HEK293T (cell line): Measurements from ENCODE around the gene SIRPG.
"Not testable (repeated sequence)": the region's sequence is repeated elsewhere in the genome, so short reads cannot be mapped to it uniquely, and the experiment has no call there.

Source experiments
- CTCF ChIA-PET: fragments of 350-600 bp; formaldehyde crosslinking; extraction: SDS; loops from one replicate; lab custom pipeline; 2021; ENCODE audit warnings: antibody characterized with exemption, inconsistent platforms; lab: Yijun Ruan, JAX
- POLR2A ChIA-PET: fragments of 350-600 bp; formaldehyde crosslinking; extraction: SDS; loops from one replicate; lab custom pipeline; 2020; ENCODE audit warnings: antibody characterized with exemption, inconsistent platforms; lab: Yijun Ruan, JAX
- DNase-seq: peaks from one replicate; pipeline ENCODE4 v3.0.0; 2012; ENCODE audit warnings: mixed read lengths; ENCODE audit errors: extremely low spot score
- ARNT ChIP-seq: fragments of 450-650 bp; IDR thresholded peaks from 2 replicates; pipeline ENCODE4 v1.6.1; 2017; ENCODE audit warnings: mild to moderate bottlenecking
- BHLHE40 ChIP-seq: fragments of 450-650 bp; IDR thresholded peaks from 2 replicates; pipeline ENCODE4 v1.6.1; 2016; ENCODE audit warnings: mild to moderate bottlenecking, moderate library complexity, borderline replicate concordance
- CTBP1 ChIP-seq: fragments of 450-650 bp; IDR thresholded peaks from 2 replicates; pipeline ENCODE4 v1.6.1; 2016; ENCODE audit warnings: borderline replicate concordance
- ELF4 ChIP-seq: fragments of 450-650 bp; IDR thresholded peaks from 2 replicates; pipeline ENCODE4 v1.6.1; 2017; ENCODE audit warnings: antibody characterized with exemption
- FOXA1 ChIP-seq: fragments of 450-650 bp; IDR thresholded peaks from 2 replicates; pipeline ENCODE4 v1.6.1; 2016; ENCODE audit warnings: mild to moderate bottlenecking
- FOXK2 ChIP-seq: fragments of 450-650 bp; IDR thresholded peaks from 2 replicates; pipeline ENCODE4 v1.6.1; 2016; ENCODE audit warnings: mild to moderate bottlenecking
- FOXM1 ChIP-seq: fragments of 450-650 bp; IDR thresholded peaks from 2 replicates; pipeline ENCODE4 v1.6.1; 2017; ENCODE audit warnings: mild to moderate bottlenecking, borderline replicate concordance
- HDGF ChIP-seq: fragments of 450-650 bp; IDR thresholded peaks from 2 replicates; pipeline ENCODE4 v1.6.1; 2017; ENCODE audit warnings: antibody characterized with exemption, borderline replicate concordance
- L3MBTL2 ChIP-seq: fragments of 450-650 bp; conservative IDR thresholded peaks from 2 replicates; pipeline ENCODE4 v1.6.1; 2016; ENCODE audit warnings: mild to moderate bottlenecking
- LEF1 ChIP-seq: fragments of 450-650 bp; IDR thresholded peaks from 2 replicates; pipeline ENCODE4 v1.6.1; 2017; ENCODE audit warnings: mild to moderate bottlenecking, borderline replicate concordance
- NFRKB ChIP-seq: fragments of 450-650 bp; IDR thresholded peaks from 2 replicates; pipeline ENCODE4 v1.6.1; 2016; ENCODE audit warnings: mild to moderate bottlenecking, moderate library complexity
- SP1 ChIP-seq: fragments of 450-650 bp; IDR thresholded peaks from 2 replicates; pipeline ENCODE4 v1.6.1; 2017
- SUZ12 ChIP-seq: fragments of 450-650 bp; IDR thresholded peaks from 2 replicates; pipeline ENCODE4 v1.6.1; 2016; ENCODE audit warnings: mild to moderate bottlenecking
- TARDBP ChIP-seq: fragments of 450-650 bp; IDR thresholded peaks from 2 replicates; pipeline ENCODE4 v1.6.1; 2016
- ZNF384 ChIP-seq: fragments of 450-650 bp; IDR thresholded peaks from 2 replicates; pipeline ENCODE4 v1.6.1; 2016
- TF ChIP-seq, protein P1 (sequence below): fragments of 450-650 bp; IDR thresholded peaks from 2 replicates; pipeline ENCODE4 v1.6.1; 2016

SIRPG gene

DNA sequence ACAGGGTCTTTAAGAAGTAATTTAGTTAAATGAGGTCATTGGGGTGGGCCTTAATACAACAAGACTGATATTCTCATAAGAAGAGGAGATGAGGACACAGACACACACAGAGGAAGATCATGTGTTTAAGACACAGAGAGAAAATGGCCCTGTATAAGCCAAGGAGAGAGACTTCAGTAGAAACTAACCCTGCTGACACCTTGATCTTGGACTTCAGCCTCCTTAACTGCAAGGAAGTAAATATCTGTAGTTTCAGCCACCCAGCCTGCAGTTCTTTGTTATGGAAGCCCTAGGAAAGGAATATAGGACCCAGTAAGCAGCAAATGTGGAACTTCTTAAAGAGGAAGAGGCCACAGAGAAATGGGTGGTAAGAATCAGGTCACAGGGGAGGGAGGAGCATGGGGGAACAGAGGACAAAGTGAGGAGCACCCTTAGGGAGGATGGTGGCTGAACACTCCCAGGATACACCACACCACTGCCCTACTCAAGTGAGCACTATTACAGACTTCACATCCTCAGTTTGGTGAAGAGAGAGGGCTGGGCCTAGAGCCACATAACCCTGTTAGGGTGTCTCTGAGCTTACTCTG, 38.5 kb downstream of the SIRPG start:
- CTCF ChIA-PET = no interaction called here
- POLR2A ChIA-PET = no interaction called here
- no peak for DNase-seq
- TF ChIP-seq FOXM1 (no peak), FOXK2 (no peak), CTBP1 (no peak), FOXA1 (no peak), L3MBTL2 (no peak), BHLHE40 (no peak), NFRKB (no peak), LEF1 (no peak), SP1 (no peak), ARNT (no peak), TARDBP (no peak)

DNA sequence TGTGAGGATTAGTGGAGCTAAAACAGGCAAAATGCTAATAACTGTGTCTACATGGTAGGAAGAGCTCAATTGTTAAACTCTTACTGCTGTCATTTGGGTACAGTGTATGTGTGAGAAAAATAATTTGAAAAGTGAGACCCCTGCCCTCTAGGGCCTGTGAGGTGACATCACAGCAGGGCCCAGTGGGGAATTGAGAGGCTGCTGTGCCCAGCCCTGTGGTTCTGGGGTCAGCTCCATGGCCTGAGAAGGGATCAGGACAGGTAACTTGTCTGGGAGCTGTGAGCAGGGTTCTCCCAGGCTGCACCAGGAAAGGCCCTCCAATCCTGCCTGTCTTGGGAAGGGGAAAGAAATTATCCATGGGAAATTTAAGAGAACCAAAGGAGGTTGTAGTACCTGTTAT, 39.1 kb downstream of the SIRPG start:
- TF ChIP-seq ARNT (no peak), BHLHE40 (no peak), CTBP1 (no peak), HDGF (no peak), ELF4 (no peak), ZNF384 (no peak), FOXM1 (no peak), L3MBTL2 (no peak), NFRKB (no peak), FOXK2 (no peak), TARDBP (no peak), SUZ12 (no peak), SP1 (no peak)
- TF ChIP-seq, protein P1, sequence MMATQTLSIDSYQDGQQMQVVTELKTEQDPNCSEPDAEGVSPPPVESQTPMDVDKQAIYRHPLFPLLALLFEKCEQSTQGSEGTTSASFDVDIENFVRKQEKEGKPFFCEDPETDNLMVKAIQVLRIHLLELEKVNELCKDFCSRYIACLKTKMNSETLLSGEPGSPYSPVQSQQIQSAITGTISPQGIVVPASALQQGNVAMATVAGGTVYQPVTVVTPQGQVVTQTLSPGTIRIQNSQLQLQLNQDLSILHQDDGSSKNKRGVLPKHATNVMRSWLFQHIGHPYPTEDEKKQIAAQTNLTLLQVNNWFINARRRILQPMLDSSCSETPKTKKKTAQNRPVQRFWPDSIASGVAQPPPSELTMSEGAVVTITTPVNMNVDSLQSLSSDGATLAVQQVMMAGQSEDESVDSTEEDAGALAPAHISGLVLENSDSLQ = no peak
- POLR2A ChIA-PET = no interaction called here
- CTCF ChIA-PET = no interaction called here
- DNase-seq = no peak

DNA sequence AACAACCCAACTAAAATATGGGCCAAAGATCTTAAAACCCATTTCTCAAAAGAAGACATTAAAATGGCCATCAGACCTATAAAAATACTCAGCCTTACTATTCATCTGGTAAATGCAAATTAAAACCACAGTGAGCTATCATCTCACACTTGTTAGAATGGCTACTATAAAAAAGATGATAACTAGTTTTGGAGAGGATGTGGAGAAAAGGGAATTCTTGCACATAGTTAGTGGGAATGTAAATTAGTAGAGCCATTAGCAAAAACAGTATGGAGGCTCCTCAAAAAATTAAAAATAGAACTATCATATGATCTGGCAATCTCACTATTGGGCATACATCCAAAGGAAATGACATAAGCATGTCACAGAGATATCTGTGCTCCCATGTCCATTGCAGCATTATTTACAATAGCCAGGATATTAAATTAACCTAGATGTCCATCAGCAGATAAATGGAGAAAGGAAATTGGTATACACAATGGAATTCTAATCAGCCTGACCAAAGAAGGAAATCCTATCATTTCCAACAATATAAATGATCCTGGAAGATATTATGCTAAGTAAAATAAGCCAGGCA, 40.6 kb downstream of the SIRPG start:
- DNase-seq = no peak
- POLR2A ChIA-PET = no interaction called here
- CTCF ChIA-PET = no interaction called here
- no peak for TF ChIP-seq L3MBTL2
- TF ChIP-seq CTBP1 = no peak
- TF ChIP-seq FOXK2 = no peak

DNA sequence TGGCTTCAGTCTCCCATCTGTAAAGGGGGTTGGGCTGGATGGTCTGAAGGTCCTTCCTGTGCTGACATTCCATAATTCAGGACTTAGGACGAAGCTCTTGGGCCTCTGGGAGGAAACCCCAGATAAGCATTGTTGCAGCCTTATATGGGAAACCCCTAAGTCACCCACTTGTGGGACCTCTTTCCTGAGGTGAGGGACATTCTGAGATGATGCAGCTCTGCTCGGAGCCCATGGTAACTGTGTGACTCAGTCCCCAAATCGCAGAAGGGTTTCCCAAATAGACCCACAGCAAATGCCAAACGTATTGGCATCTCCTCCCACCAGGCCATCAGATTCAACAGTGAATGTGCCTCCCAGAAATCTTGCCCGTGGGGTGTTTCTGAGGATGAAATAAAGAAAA, 47.2 kb downstream of the SIRPG start:
- DNase-seq, CTCF ChIA-PET: not testable (repeated sequence)

DNA sequence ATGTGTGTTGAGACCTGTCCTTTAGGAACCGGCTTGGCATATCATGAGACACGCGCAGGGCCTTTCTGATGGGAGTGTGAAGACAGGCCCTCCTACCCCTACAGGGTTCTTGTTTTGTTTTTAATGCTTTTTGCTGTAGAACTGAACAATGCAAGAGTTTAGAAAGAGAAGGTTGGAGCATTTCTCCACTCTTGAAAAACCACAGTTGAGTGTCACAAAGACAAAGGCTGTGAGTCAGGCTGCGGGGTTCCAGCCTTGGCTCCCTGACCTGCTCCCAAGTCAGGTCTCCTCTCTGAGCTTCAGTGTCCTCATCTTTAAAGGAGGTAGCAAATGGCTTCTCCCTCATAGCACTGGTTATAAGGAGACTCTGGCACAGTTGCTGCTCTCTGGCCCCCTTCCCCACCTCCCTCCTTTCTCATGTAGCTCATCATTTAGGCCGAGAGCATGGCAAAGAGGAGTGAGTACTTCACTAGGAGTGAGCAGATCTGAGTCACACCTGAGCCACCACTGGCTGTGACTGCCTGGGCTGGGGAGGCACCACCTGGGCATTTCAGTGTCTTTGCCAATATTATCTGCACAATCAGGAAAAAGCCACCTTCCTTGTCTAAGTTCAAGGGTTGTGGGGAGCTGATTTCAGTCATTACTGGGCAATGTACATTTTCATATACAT, 48.8 kb downstream of the SIRPG start:
- POLR2A ChIA-PET, DNase-seq, CTCF ChIA-PET: not testable (repeated sequence)

More for the DNA sequence above, 47.2 kb downstream of the SIRPG start:
- POLR2A ChIA-PET = not testable (repeated sequence)

DNA sequence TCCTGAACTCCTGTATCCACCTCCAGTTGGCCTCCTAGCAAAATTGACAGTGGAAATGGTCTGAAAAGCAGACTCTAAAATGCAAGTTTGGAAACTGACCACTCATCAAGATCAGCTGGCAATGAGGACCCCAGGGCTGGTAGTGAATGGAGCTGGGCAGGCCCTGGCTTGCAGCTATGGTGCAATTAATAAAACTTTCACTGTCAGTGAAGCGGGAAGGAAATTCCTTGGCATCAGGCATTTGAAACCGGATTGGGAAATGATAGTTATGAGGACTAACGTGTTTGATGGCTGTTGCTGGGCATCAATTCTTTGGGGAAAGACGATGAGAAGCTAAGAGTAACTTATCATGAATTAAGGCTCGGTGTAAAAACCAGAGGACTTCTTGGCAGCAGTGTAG, 56.8 kb downstream of the SIRPG start:
- TF ChIP-seq CTBP1 (no peak), FOXK2 (no peak), HDGF (no peak), L3MBTL2 (no peak), LEF1 (no peak), TARDBP (no peak), SP1 (no peak), ZNF384 (no peak), SUZ12 (no peak), FOXA1 (no peak), ELF4 (no peak)
- ChIA-PET POLR2A (no interaction called here), CTCF (no interaction called here)
- no peak for DNase-seq

DNA sequence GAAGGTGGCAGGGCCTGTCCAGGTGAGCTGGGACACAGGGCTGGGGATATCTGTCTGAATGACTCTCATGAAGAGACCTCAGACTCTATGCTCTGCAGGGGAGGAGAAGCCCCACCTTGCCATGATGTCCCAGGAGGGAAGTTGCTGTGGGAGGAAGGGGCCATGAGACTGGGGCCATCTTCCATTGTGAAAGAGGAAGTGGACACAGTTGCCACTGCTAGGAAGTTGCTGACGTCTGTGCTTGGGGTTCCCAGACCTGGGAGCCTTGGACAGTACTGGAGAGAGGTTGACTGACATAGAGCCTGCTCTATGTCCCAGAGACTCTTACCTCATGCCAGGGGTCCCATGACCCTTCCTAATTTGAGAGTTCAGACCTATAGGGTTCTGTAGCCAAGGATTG, 62.2 kb downstream of the SIRPG start:
- ChIA-PET POLR2A (no interaction called here), CTCF (no interaction called here)
- DNase-seq = no peak
- TF ChIP-seq FOXK2 (no peak), TARDBP (no peak), HDGF (no peak), FOXA1 (no peak), ARNT (no peak), NFRKB (no peak), ELF4 (no peak), ZNF384 (no peak), L3MBTL2 (no peak), BHLHE40 (no peak), SUZ12 (no peak), SP1 (no peak), LEF1 (no peak), CTBP1 (no peak), FOXM1 (no peak)
- TF ChIP-seq, protein P1 = no peak
